ENCODE measurements around the gene SYTL4. TPM values are rescaled to one million over a fixed set of nuclear protein-coding genes. Genes with fewer than 3 reads are reported as not detected.

The SYTL4 gene
- total and polyA plus RNA-seq, 9 donors = 42.0 to 132 (median 68.0) TPM

GRCh38 chrX:100643212-100643611, 88.7 kb downstream of the SYTL4 start:
- 77 to 88% (median 85%) methylated on average over 11 of the region's 11 CpGs for WGBS, 3 donors
- Histone ChIP-seq H3K36me3 (no peaks in the 10 kb centered on the region), H3K4me1 (ENCODE audit: insufficient read depth) (peaks cover 11% of the 10 kb centered on the region), H3K27me3 (no peaks in the 10 kb centered on the region), H3K9me3 (no peaks in the 10 kb centered on the region), H3K4me3 (no peak overlapping the region), H3K27ac (no peak overlapping the region)
- intact Hi-C loops (cut with DNase I) = no loop called here
- DNase-seq = no peak
- no peak for TF ChIP-seq CTCF (IDR thresholded peaks at IDR 0.05)
- TF ChIP-seq POLR2A (IDR thresholded peaks at IDR 0.05) = no peak
- TF ChIP-seq EP300 (IDR thresholded peaks at IDR 0.05) = no peak

DNA sequence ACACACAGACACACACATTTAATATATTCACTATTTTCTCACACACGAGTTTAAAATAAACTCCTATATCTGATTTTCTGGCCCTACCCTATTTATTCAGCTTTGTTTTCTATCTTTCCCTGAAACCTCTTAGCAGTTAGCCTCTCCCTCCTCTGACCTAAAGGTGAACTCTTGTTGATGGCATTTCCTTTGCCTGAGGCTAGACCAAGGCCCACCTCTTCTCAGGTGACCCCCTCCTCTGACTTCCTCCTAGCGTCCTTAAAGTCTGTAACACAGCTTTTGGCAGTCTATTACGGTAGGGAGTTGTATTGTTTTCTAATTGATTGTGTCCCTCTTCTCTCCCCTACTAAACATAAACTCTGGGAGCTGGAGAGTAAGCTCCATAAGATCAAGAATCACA, 89.6 kb downstream of the SYTL4 start:
- Histone ChIP-seq H3K9me3 (no peaks in the 10 kb centered on the region), H3K4me1 (ENCODE audit: insufficient read depth) (peaks cover 8% of the 10 kb centered on the region), H3K4me3 (no peak overlapping the region), H3K27ac (no peak overlapping the region), H3K36me3 (no peaks in the 10 kb centered on the region), H3K27me3 (no peaks in the 10 kb centered on the region)
- intact Hi-C loops (cut with DNase I) = no loop called here
- DNase-seq = no peak
- no peak for TF ChIP-seq EP300 (IDR thresholded peaks at IDR 0.05)
- TF ChIP-seq POLR2A (IDR thresholded peaks at IDR 0.05) = no peak
- TF ChIP-seq CTCF (IDR thresholded peaks at IDR 0.05) = no peak
- 32 to 44% (median 43%) methylated on average over 3 of the region's 3 CpGs for WGBS, 3 donors

DNA sequence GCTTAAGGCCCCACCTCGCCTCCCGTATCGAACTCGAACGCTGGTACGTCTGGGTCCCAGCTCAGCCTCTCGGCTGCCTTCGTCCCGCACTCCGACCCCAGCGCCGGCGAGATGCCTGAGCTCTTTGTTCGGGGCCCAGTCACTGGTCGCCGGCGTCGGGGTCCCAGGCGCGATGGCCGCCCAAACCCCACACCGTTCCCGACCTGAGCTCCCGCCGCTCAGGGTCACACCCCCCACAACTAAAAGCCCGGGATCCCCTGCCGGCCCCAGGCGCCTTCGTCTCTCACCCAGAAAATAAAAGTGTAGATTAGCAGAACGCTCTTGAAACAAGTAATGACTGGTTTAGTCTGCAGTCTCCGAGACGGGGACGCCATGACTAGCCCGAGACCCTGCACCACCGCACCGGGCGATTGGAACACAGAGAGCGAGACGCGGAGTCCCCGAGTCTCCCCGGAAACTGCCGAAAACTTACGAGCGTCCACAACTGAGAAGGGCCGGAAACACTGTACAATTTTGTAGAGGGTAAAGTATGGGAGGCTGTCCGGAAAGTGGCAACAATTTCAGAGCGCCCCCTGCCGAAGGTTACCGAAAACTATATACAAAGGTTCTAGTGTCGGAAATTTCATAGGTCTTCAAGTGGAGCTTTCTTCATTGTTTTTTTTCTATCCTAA, 95.5 kb downstream of the SYTL4 start, which contains the start of gene TSPAN6:
TSPAN6 (minus strand) TSS at position 486 of the 671 bp plus-strand sequence; CDS start at position 374, 112 bp downstream.
- DNase-seq = peak; percentile 75 to 89 (median 85)
- peak in 1 of 3 donors; percentile 46 for TF ChIP-seq CTCF (IDR thresholded peaks at IDR 0.05)
- no peak for TF ChIP-seq POLR2A (IDR thresholded peaks at IDR 0.05)
- no peak for TF ChIP-seq EP300 (IDR thresholded peaks at IDR 0.05)
- peak within 1 kb of the TSS; percentile 49 for H3K4me3 ChIP-seq
- intact Hi-C loops (cut with DNase I) = no loop called here
- 26 to 34% (median 32%) methylated on average over 51 of the region's 51 CpGs for WGBS, 3 donors
- no peaks in the 10 kb centered on the region for H3K4me1 ChIP-seq (ENCODE audit: insufficient read depth)
- H3K27ac ChIP-seq = peak within 1 kb of the TSS; percentile 17 to 80
- no peaks in the 10 kb centered on the region for H3K9me3 ChIP-seq
- no peaks in the 10 kb centered on the region for H3K27me3 ChIP-seq
- H3K36me3 ChIP-seq = no peaks in the 10 kb centered on the region

GRCh38 chrX:100635989-100636320, 96.0 kb downstream of the SYTL4 start:
- WGBS, 3 donors = 21 to 41% (median 32%) methylated on average over 8 of the region's 8 CpGs
- no peaks in the 10 kb centered on the region for H3K4me1 ChIP-seq (ENCODE audit: insufficient read depth)
- H3K9me3 ChIP-seq = no peaks in the 10 kb centered on the region
- peak overlapping the region; percentile 17 to 80 for H3K27ac ChIP-seq
- intact Hi-C loops (cut with DNase I) = no loop called here
- H3K27me3 ChIP-seq = no peaks in the 10 kb centered on the region
- TF ChIP-seq POLR2A (IDR thresholded peaks at IDR 0.05) (no peak), EP300 (IDR thresholded peaks at IDR 0.05) (no peak), CTCF (IDR thresholded peaks at IDR 0.05) (no peak)
- H3K4me3 ChIP-seq = peak overlapping the region; percentile 49
- no peaks in the 10 kb centered on the region for H3K36me3 ChIP-seq
- no peak for DNase-seq
